ENCODE measurements around the gene ACSL5. TPM values are rescaled to one million over a fixed set of nuclear protein-coding genes. Genes with fewer than 3 reads are reported as not detected.

Gene ACSL5
- total RNA-seq, 3 donors from 2014 or later, result 33.4 to 41.2 (median 35.8) TPM

GRCh38 chr10:112345202-112345601, 28.7 kb upstream of the ACSL5 start:
- H3K4me1 Mint-ChIP-seq (ENCODE audit: low read depth), result no peaks in the 10 kb centered on the region
- ATAC-seq (no peak), DNase-seq (no peak)
- no peak overlapping the region for H3K4me3 Mint-ChIP-seq
- no peaks in the 10 kb centered on the region for H3K9me3 Mint-ChIP-seq
- H3K27me3 Mint-ChIP-seq (ENCODE audit: low read depth), result no peaks in the 10 kb centered on the region
- H3K36me3 Mint-ChIP-seq (ENCODE audit: insufficient read depth), result no peaks in the 10 kb centered on the region

GRCh38 chr10:112345743-112346142, 28.2 kb upstream of the ACSL5 start:
- Mint-ChIP-seq H3K36me3 (ENCODE audit: insufficient read depth) (no peaks in the 10 kb centered on the region), H3K27me3 (ENCODE audit: low read depth) (no peaks in the 10 kb centered on the region), H3K9me3 (no peaks in the 10 kb centered on the region), H3K4me1 (ENCODE audit: low read depth) (no peaks in the 10 kb centered on the region), H3K4me3 (no peak overlapping the region)
- DNase-seq, result no peak
- no peak for ATAC-seq

GRCh38 chr10:112346774-112347173, 27.1 kb upstream of the ACSL5 start:
- no peaks in the 10 kb centered on the region for H3K4me1 Mint-ChIP-seq (ENCODE audit: low read depth)
- H3K9me3 Mint-ChIP-seq, result no peaks in the 10 kb centered on the region
- no peak for ATAC-seq
- H3K36me3 Mint-ChIP-seq (ENCODE audit: insufficient read depth), result no peaks in the 10 kb centered on the region
- no peak for DNase-seq
- no peak overlapping the region for H3K4me3 Mint-ChIP-seq
- no peaks in the 10 kb centered on the region for H3K27me3 Mint-ChIP-seq (ENCODE audit: low read depth)

- no peaks in the 10 kb centered on the region for H3K4me1 Mint-ChIP-seq (ENCODE audit: low read depth)
- no peaks in the 10 kb centered on the region for H3K27me3 Mint-ChIP-seq (ENCODE audit: low read depth)
- DNase-seq (no peak), ATAC-seq (no peak)
- H3K36me3 Mint-ChIP-seq (ENCODE audit: insufficient read depth), result no peaks in the 10 kb centered on the region
- no peaks in the 10 kb centered on the region for H3K9me3 Mint-ChIP-seq
- no peak overlapping the region for H3K4me3 Mint-ChIP-seq
These were observed 25.9 kb upstream of the ACSL5 start for GRCh38 chr10:112347709-112348671.

GRCh38 chr10:112348759-112349158, 25.2 kb upstream of the ACSL5 start:
- H3K27me3 Mint-ChIP-seq (ENCODE audit: low read depth), result no peaks in the 10 kb centered on the region
- ATAC-seq (no peak), DNase-seq (no peak)
- H3K4me3 Mint-ChIP-seq, result no peak overlapping the region
- H3K4me1 Mint-ChIP-seq (ENCODE audit: low read depth), result no peaks in the 10 kb centered on the region
- no peaks in the 10 kb centered on the region for H3K9me3 Mint-ChIP-seq
- no peaks in the 10 kb centered on the region for H3K36me3 Mint-ChIP-seq (ENCODE audit: insufficient read depth)

- Mint-ChIP-seq H3K36me3 (ENCODE audit: insufficient read depth) (no peaks in the 10 kb centered on the region), H3K27me3 (ENCODE audit: low read depth) (no peaks in the 10 kb centered on the region), H3K4me3 (no peak overlapping the region), H3K9me3 (no peaks in the 10 kb centered on the region), H3K4me1 (ENCODE audit: low read depth) (no peaks in the 10 kb centered on the region)
- no peak for ATAC-seq
- no peak for DNase-seq
These were observed 24.3 kb upstream of the ACSL5 start for GRCh38 chr10:112349521-112350085.

GRCh38 chr10:112351146-112351545, 22.8 kb upstream of the ACSL5 start:
- no peaks in the 10 kb centered on the region for H3K9me3 Mint-ChIP-seq
- no peaks in the 10 kb centered on the region for H3K36me3 Mint-ChIP-seq (ENCODE audit: insufficient read depth)
- no peak for ATAC-seq
- H3K4me1 Mint-ChIP-seq (ENCODE audit: low read depth), result no peaks in the 10 kb centered on the region
- no peak for DNase-seq
- no peaks in the 10 kb centered on the region for H3K27me3 Mint-ChIP-seq (ENCODE audit: low read depth)
- no peak overlapping the region for H3K4me3 Mint-ChIP-seq

GRCh38 chr10:112352044-112352443, 21.9 kb upstream of the ACSL5 start:
- Mint-ChIP-seq H3K4me3 (no peak overlapping the region), H3K36me3 (ENCODE audit: insufficient read depth) (no peaks in the 10 kb centered on the region), H3K9me3 (no peaks in the 10 kb centered on the region), H3K4me1 (ENCODE audit: low read depth) (no peaks in the 10 kb centered on the region), H3K27me3 (ENCODE audit: low read depth) (no peaks in the 10 kb centered on the region)
- ATAC-seq (no peak), DNase-seq (no peak)

- ATAC-seq (no peak), DNase-seq (no peak)
- no peak overlapping the region for H3K4me3 Mint-ChIP-seq
- H3K27me3 Mint-ChIP-seq (ENCODE audit: low read depth), result no peaks in the 10 kb centered on the region
- no peaks in the 10 kb centered on the region for H3K36me3 Mint-ChIP-seq (ENCODE audit: insufficient read depth)
- no peaks in the 10 kb centered on the region for H3K4me1 Mint-ChIP-seq (ENCODE audit: low read depth)
- no peaks in the 10 kb centered on the region for H3K9me3 Mint-ChIP-seq
These were observed 20.9 kb upstream of the ACSL5 start for GRCh38 chr10:112353046-112353445.

- DNase-seq, result no peak
- Mint-ChIP-seq H3K4me1 (ENCODE audit: low read depth) (no peaks in the 10 kb centered on the region), H3K27me3 (ENCODE audit: low read depth) (no peaks in the 10 kb centered on the region), H3K9me3 (no peaks in the 10 kb centered on the region), H3K36me3 (ENCODE audit: insufficient read depth) (no peaks in the 10 kb centered on the region), H3K4me3 (no peak overlapping the region)
- no peak for ATAC-seq
These were observed 17.2 kb upstream of the ACSL5 start for GRCh38 chr10:112356686-112357085.

- H3K9me3 Mint-ChIP-seq, result no peaks in the 10 kb centered on the region
- H3K4me3 Mint-ChIP-seq, result no peak overlapping the region
- DNase-seq (no peak), ATAC-seq (no peak)
- H3K36me3 Mint-ChIP-seq (ENCODE audit: insufficient read depth), result no peaks in the 10 kb centered on the region
- H3K27me3 Mint-ChIP-seq (ENCODE audit: low read depth), result no peaks in the 10 kb centered on the region
- no peaks in the 10 kb centered on the region for H3K4me1 Mint-ChIP-seq (ENCODE audit: low read depth)
These were observed 14.2 kb upstream of the ACSL5 start for GRCh38 chr10:112359606-112360307.

- Mint-ChIP-seq H3K4me1 (ENCODE audit: low read depth) (no peaks in the 10 kb centered on the region), H3K27me3 (ENCODE audit: low read depth) (no peaks in the 10 kb centered on the region), H3K9me3 (no peaks in the 10 kb centered on the region), H3K4me3 (no peak overlapping the region), H3K36me3 (ENCODE audit: insufficient read depth) (no peaks in the 10 kb centered on the region)
- ATAC-seq (no peak), DNase-seq (no peak)
These were observed 13.3 kb upstream of the ACSL5 start for GRCh38 chr10:112360308-112361270.

GRCh38 chr10:112361951-112362751, 11.8 kb upstream of the ACSL5 start:
- Mint-ChIP-seq H3K9me3 (no peaks in the 10 kb centered on the region), H3K4me1 (ENCODE audit: low read depth) (no peaks in the 10 kb centered on the region), H3K36me3 (ENCODE audit: insufficient read depth) (no peaks in the 10 kb centered on the region), H3K27me3 (ENCODE audit: low read depth) (no peaks in the 10 kb centered on the region), H3K4me3 (no peak overlapping the region)
- ATAC-seq (no peak), DNase-seq (no peak)
